Loucy (cell line): Measurements from ENCODE around the gene ATP6V1G2.

Experiments used
- CTCF ChIP-seq: fragments of 200-600 bp; sonication (generic); conservative IDR thresholded peaks from 2 replicates; pipeline ENCODE4 v1.5.1; 2014; ENCODE audit warnings: mild to moderate bottlenecking, antibody characterized with exemption, low read length
- EZH2phosphoT487 ChIP-seq: fragments of 200-600 bp; IDR thresholded peaks from 2 replicates; pipeline ENCODE4 v1.6.1; 2018; ENCODE audit warnings: antibody characterized with exemption, mild to moderate bottlenecking, moderate library complexity, borderline replicate concordance

GRCh38 chr6:31528821-31529328, 17.5 kb downstream of the ATP6V1G2 start, which contains the start of gene MCCD1:
- TF ChIP-seq CTCF, result no peak
- no peak for TF ChIP-seq EZH2phosphoT487
